ENCODE measurements around the gene CCDC191. TPM values are rescaled to one million over a fixed set of nuclear protein-coding genes. Genes with fewer than 3 reads are reported as not detected.

CCDC191 gene
- total RNA-seq, 4 donors from 2014 or later, result 5.7 to 27.7 (median 11.7) TPM

GRCh38 chr3:114025451-114025850, 30.9 kb downstream of the CCDC191 start:
- Histone ChIP-seq H3K9me3 (no peaks in the 10 kb centered on the region), H3K27me3 (no peaks in the 10 kb centered on the region), H3K4me3 (no peak overlapping the region), H3K4me1 (no peaks in the 10 kb centered on the region), H3K36me3 (no peaks in the 10 kb centered on the region), H3K27ac (no peak overlapping the region)
- TF ChIP-seq POLR2AphosphoS5 (IDR thresholded peaks at IDR 0.05), result no peak
- TF ChIP-seq CTCF (IDR thresholded peaks at IDR 0.05), result no peak
- no peak for TF ChIP-seq POLR2A (IDR thresholded peaks at IDR 0.05)
- TF ChIP-seq EP300 (IDR thresholded peaks at IDR 0.05; ENCODE audit: low read depth), result no peak
- in situ Hi-C loops (cut with MboI; ENCODE audit: low pct_ligation_motif_present in 1 of 4, low pct_unique_long_range_greater_than_20kb in 1 of 4, low sequenced_read_pairs in 3 of 4), result no loop called here
- WGBS, 2 donors (ENCODE audit: low coverage in 1 of 2), result 83 to 93% methylated on average over 1 to 2 of the region's 2 CpGs
- intact Hi-C loops (cut with DNase I; ENCODE audit: low total_unique reads), result no loop called here
- DNase-seq, result no peak

GRCh38 chr3:114022145-114022802, 34.1 kb downstream of the CCDC191 start:
- intact Hi-C loops (cut with DNase I; ENCODE audit: low total_unique reads), result no loop called here
- Histone ChIP-seq H3K27ac (no peak overlapping the region), H3K4me3 (no peak overlapping the region), H3K9me3 (no peaks in the 10 kb centered on the region), H3K4me1 (no peaks in the 10 kb centered on the region), H3K27me3 (no peaks in the 10 kb centered on the region), H3K36me3 (no peaks in the 10 kb centered on the region)
- TF ChIP-seq POLR2AphosphoS5 (IDR thresholded peaks at IDR 0.05) (no peak), EP300 (IDR thresholded peaks at IDR 0.05; ENCODE audit: low read depth) (no peak), CTCF (IDR thresholded peaks at IDR 0.05) (no peak), POLR2A (IDR thresholded peaks at IDR 0.05) (no peak)
- in situ Hi-C loops (cut with MboI; ENCODE audit: low pct_ligation_motif_present in 1 of 4, low pct_unique_long_range_greater_than_20kb in 1 of 4, low sequenced_read_pairs in 3 of 4), result no loop called here
- DNase-seq, result no peak
- 72 to 81% methylated on average over 4 of the region's 4 CpGs for WGBS, 2 donors (ENCODE audit: low coverage in 1 of 2)

- Histone ChIP-seq H3K9me3 (no peaks in the 10 kb centered on the region), H3K27me3 (no peaks in the 10 kb centered on the region), H3K4me1 (no peaks in the 10 kb centered on the region), H3K27ac (no peak overlapping the region), H3K36me3 (no peaks in the 10 kb centered on the region), H3K4me3 (no peak overlapping the region)
- intact Hi-C loops (cut with DNase I; ENCODE audit: low total_unique reads), result no loop called here
- 84 to 86% methylated on average over 2 of the region's 2 CpGs for WGBS, 2 donors (ENCODE audit: low coverage in 1 of 2)
- no peak for TF ChIP-seq CTCF (IDR thresholded peaks at IDR 0.05)
- TF ChIP-seq EP300 (IDR thresholded peaks at IDR 0.05; ENCODE audit: low read depth), result no peak
- no peak for TF ChIP-seq POLR2A (IDR thresholded peaks at IDR 0.05)
- TF ChIP-seq POLR2AphosphoS5 (IDR thresholded peaks at IDR 0.05), result no peak
- DNase-seq, result no peak
- in situ Hi-C loops (cut with MboI; ENCODE audit: low pct_ligation_motif_present in 1 of 4, low pct_unique_long_range_greater_than_20kb in 1 of 4, low sequenced_read_pairs in 3 of 4), result no loop called here
These were observed 35.4 kb downstream of the CCDC191 start for GRCh38 chr3:114020907-114021306.

DNA sequence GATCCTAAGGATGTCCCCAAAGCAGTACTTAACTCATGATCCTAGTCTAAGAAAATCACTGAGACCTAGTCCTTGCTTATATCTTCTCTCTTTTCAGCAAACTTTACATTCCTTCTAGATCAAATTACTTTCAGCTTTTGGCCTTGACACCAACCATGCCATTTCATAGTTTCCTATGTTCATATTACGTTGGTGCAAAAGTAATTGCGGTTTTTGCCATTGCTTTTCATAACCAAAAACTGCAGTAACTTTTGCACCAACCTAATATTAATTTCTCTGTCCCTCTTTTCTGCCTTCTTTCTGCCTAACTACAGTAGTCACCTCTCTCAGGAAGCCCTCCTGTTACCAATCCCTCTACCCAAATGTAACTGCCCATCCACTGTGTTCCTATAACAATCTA, 36.8 kb downstream of the CCDC191 start:
- in situ Hi-C loops (cut with MboI; ENCODE audit: low pct_ligation_motif_present in 1 of 4, low pct_unique_long_range_greater_than_20kb in 1 of 4, low sequenced_read_pairs in 3 of 4), result no loop called here
- Histone ChIP-seq H3K9me3 (no peaks in the 10 kb centered on the region), H3K36me3 (no peaks in the 10 kb centered on the region), H3K27me3 (no peaks in the 10 kb centered on the region), H3K4me1 (no peaks in the 10 kb centered on the region), H3K4me3 (no peak overlapping the region), H3K27ac (no peak overlapping the region)
- no peak for TF ChIP-seq EP300 (IDR thresholded peaks at IDR 0.05; ENCODE audit: low read depth)
- TF ChIP-seq CTCF (IDR thresholded peaks at IDR 0.05), result no peak
- no peak for TF ChIP-seq POLR2A (IDR thresholded peaks at IDR 0.05)
- TF ChIP-seq POLR2AphosphoS5 (IDR thresholded peaks at IDR 0.05), result no peak
- intact Hi-C loops (cut with DNase I; ENCODE audit: low total_unique reads), result no loop called here
- WGBS, 2 donors (ENCODE audit: low coverage in 1 of 2), result 98 to 100% methylated on average over 2 of the region's 2 CpGs
- no peak for DNase-seq
